PC-3 (cell line): ENCODE results near the gene ADRA2B. TPM values are rescaled to one million over a fixed set of nuclear protein-coding genes. Genes with fewer than 3 reads are reported as not detected.

Experiments used
- ATAC-seq: fragments of 200-7000 bp; cut with Tn5 transposase; 2 replicates; pipeline ENCODE4 v1.9.1; 2020; ENCODE audit warnings: mild to moderate bottlenecking, moderate library complexity
- BruUV-seq: library from RNA; stranded (reverse); fragments of 400-500 nt; replicated peaks from 2 replicates; lab custom pipeline; 2021; lab: Mats Ljungman, UMichigan
- CTCF ChIA-PET: fragments of 300-600 bp; sonication (Branson Sonifier 250); formaldehyde crosslinking; loops from one replicate; lab custom pipeline; 2022; ENCODE audit warnings: antibody characterized with exemption; lab: Charles Lee
- POLR2A ChIA-PET: fragments of 300-600 bp; sonication (Branson Sonifier 250); formaldehyde crosslinking; loops from one replicate; lab custom pipeline; 2022; ENCODE audit warnings: antibody characterized with exemption; ENCODE audit not compliant: unreplicated experiment; lab: Charles Lee
- DNase-seq: peaks from one replicate; pipeline ENCODE4 v3.0.0-alpha.2; 2015
- H2AFZ ChIP-seq: fragments of 300-600 bp; sonication (generic); 2 replicates; pipeline ENCODE4 v1.6.0; 2016; ENCODE audit warnings: antibody characterized with exemption, low read length
- H3F3A ChIP-seq: fragments of 300-600 bp; sonication (generic); one replicate; pipeline ENCODE4 v1.6.0; 2017; ENCODE audit warnings: antibody characterized with exemption, low read length, control low read depth, mild to moderate bottlenecking; ENCODE audit not compliant: unreplicated experiment
- H3K27ac ChIP-seq: fragments of 300-600 bp; sonication (generic); 2 replicates; pipeline ENCODE4 v1.5.1; 2016; ENCODE audit warnings: mild to moderate bottlenecking, low read length
- H3K27me3 ChIP-seq: fragments of 300-600 bp; sonication (generic); 2 replicates; pipeline ENCODE4 v1.6.1; 2016; ENCODE audit warnings: low read length, mixed read lengths
- H3K36me3 ChIP-seq: fragments of 300-600 bp; sonication (generic); 2 replicates; pipeline ENCODE4 v1.6.1; 2016; ENCODE audit warnings: low read depth, mixed run types, low read length, mixed read lengths
- H3K4me1 ChIP-seq: fragments of 300-600 bp; sonication (generic); 2 replicates; pipeline ENCODE4 v1.5.1; 2016; ENCODE audit warnings: low read length; ENCODE audit not compliant: insufficient read depth
- H3K4me2 ChIP-seq: fragments of 300-600 bp; sonication (generic); 2 replicates; pipeline ENCODE4 v1.6.0; 2016; ENCODE audit warnings: low read length
- H3K4me3 ChIP-seq: fragments of 300-600 bp; sonication (generic); 2 replicates; pipeline ENCODE4 v1.5.1; 2016; ENCODE audit warnings: mild to moderate bottlenecking, low read length, mixed read lengths
- H3K79me2 ChIP-seq: fragments of 300-600 bp; sonication (generic); 2 replicates; pipeline ENCODE4 v1.6.1; 2017; ENCODE audit warnings: low read length, mixed read lengths
- H3K9ac ChIP-seq: fragments of 300-600 bp; sonication (generic); 2 replicates; pipeline ENCODE4 v1.6.0; 2016; ENCODE audit warnings: mild to moderate bottlenecking, low read length
- H3K9me2 ChIP-seq: fragments of 300-600 bp; sonication (generic); replicated peaks from 2 replicates; pipeline ENCODE4 v1.6.1; 2016; ENCODE audit warnings: mixed run types, low read length, mixed read lengths
- H3K9me3 ChIP-seq: fragments of 300-600 bp; sonication (generic); 2 replicates; pipeline ENCODE4 v1.6.1; 2016; ENCODE audit warnings: low read length, mixed read lengths
- H4K20me1 ChIP-seq: fragments of 300-600 bp; sonication (generic); 2 replicates; pipeline ENCODE4 v1.6.1; 2016; ENCODE audit warnings: low read length, mixed read lengths
- CTCF ChIP-seq: fragments of 300-600 bp; sonication (generic); conservative IDR thresholded peaks from 2 replicates; pipeline ENCODE4 v1.5.1; 2017; ENCODE audit warnings: antibody characterized with exemption, low read depth, mild to moderate bottlenecking, low read length
- EZH2 ChIP-seq: fragments of 300-600 bp; sonication (generic); IDR thresholded peaks from one replicate; pipeline ENCODE4 v1.6.1; 2017; ENCODE audit warnings: antibody characterized with exemption, mild to moderate bottlenecking, low read length; ENCODE audit not compliant: unreplicated experiment
- EZH2phosphoT487 ChIP-seq: fragments of 300-600 bp; sonication (generic); IDR thresholded peaks from 2 replicates; pipeline ENCODE4 v1.6.1; 2018; ENCODE audit warnings: mild to moderate bottlenecking, antibody characterized with exemption, low read length, borderline replicate concordance
- intact Hi-C: fragments of 100-400 bp; cut with micrococcal nuclease; formaldehyde crosslinking; loops from 2 replicates; pipeline ENCODE4 v1.9.0; 2023
- total RNA-seq: library from RNA; depleted of rRNA; stranded (reverse); fragments of >200 nt; gene quantifications from 2 replicates; pipeline ENCODE4 v1.2.3, GENCODE V29; 2014

Gene ADRA2B
- total RNA-seq, 1 experiment from 2014 or later = not detected

GRCh38 chr2:96156926-96157648 lies 40.7 kb upstream of the ADRA2B start:
- TF ChIP-seq CTCF (no peak), EZH2phosphoT487 (no peak), EZH2 (no peak)
- no peak overlapping the region for H3K4me2 ChIP-seq
- BruUV-seq = no TSS peak

GRCh38 chr2:96156011-96156820 lies 39.8 kb upstream of the ADRA2B start:
- H3K27me3 ChIP-seq = no peaks in the 10 kb centered on the region
- intact Hi-C loops = no loop called here
- H3F3A ChIP-seq = no peaks in the 10 kb centered on the region
- no peaks in the 10 kb centered on the region for H3K79me2 ChIP-seq
- H3K27ac ChIP-seq = no peak overlapping the region
- TF ChIP-seq EZH2phosphoT487 (no peak), CTCF (no peak), EZH2 (no peak)
- no peak overlapping the region for H3K9ac ChIP-seq
- H4K20me1 ChIP-seq = no peaks in the 10 kb centered on the region
- no TSS peak for BruUV-seq
- no peak overlapping the region for H3K4me2 ChIP-seq
- no peak overlapping the region for H2AFZ ChIP-seq
- ATAC-seq (no peak), DNase-seq (no peak)
- H3K4me1 ChIP-seq = no peaks in the 10 kb centered on the region
- H3K36me3 ChIP-seq = no peaks in the 10 kb centered on the region
- H3K4me3 ChIP-seq = no peak overlapping the region
- no peaks in the 10 kb centered on the region for H3K9me3 ChIP-seq
- no peaks in the 10 kb centered on the region for H3K9me2 ChIP-seq
- POLR2A ChIA-PET = no interaction called here
- CTCF ChIA-PET = no interaction called here

More at GRCh38 chr2:96156926-96157648, 40.7 kb upstream of the ADRA2B start:
- H3K9me3 ChIP-seq = no peaks in the 10 kb centered on the region
- H4K20me1 ChIP-seq = no peaks in the 10 kb centered on the region
- CTCF ChIA-PET = no interaction called here
- POLR2A ChIA-PET = no interaction called here
- H3K79me2 ChIP-seq = no peaks in the 10 kb centered on the region
- H3F3A ChIP-seq = no peaks in the 10 kb centered on the region
- no peaks in the 10 kb centered on the region for H3K27me3 ChIP-seq
- H2AFZ ChIP-seq = no peak overlapping the region
- intact Hi-C loops = no loop called here
- H3K9ac ChIP-seq = no peak overlapping the region
- H3K27ac ChIP-seq = no peak overlapping the region
- ATAC-seq (no peak), DNase-seq (no peak)
- H3K4me1 ChIP-seq = no peaks in the 10 kb centered on the region
- H3K4me3 ChIP-seq = no peak overlapping the region
- no peaks in the 10 kb centered on the region for H3K36me3 ChIP-seq
- no peaks in the 10 kb centered on the region for H3K9me2 ChIP-seq
